Measurements from ENCODE around the gene AEBP1.

DNA sequence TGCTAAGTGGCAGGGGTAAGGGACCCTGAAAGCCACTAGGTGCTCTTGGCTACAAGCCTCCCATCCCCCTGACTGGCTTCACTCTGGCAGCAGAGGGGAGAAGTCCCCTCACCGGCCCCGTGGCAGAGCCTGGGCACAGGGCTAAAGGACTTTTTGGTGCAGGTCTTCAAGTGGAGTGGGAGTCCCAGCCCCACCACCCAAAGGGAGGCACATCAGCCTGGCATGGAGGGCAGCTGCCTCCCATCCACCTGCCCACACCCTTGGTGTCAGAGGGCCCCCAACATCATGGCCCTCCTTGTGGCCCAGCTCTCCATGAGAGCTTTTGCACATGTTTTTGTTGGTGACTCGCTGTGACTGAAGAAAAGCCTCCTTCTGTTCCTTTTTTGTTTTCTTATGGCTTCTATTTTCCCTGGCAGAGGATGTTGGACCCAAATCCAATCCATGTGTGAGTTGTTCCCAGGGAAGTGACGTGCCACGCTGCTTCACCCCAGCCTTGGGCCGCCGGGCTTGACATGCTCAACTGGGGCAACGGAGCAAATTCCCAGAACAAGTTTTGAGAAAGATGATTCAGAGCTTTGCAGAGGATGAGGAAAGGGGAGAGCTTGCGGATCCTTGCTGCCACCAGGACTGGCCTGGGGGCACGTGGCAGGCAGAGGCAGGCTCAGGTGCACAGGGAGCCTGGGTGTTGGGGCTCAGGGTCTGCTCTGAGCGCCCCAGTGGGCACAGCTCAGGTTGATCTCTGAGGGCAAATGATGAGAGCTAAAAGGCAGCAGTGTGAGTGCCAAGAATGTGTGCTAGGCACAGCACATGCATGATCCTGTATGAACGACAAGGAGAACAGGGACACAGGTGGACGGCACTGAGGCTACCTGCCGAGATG lies 1.9 kb upstream of the AEBP1 start:
- TF ChIP-seq, protein P1, sequence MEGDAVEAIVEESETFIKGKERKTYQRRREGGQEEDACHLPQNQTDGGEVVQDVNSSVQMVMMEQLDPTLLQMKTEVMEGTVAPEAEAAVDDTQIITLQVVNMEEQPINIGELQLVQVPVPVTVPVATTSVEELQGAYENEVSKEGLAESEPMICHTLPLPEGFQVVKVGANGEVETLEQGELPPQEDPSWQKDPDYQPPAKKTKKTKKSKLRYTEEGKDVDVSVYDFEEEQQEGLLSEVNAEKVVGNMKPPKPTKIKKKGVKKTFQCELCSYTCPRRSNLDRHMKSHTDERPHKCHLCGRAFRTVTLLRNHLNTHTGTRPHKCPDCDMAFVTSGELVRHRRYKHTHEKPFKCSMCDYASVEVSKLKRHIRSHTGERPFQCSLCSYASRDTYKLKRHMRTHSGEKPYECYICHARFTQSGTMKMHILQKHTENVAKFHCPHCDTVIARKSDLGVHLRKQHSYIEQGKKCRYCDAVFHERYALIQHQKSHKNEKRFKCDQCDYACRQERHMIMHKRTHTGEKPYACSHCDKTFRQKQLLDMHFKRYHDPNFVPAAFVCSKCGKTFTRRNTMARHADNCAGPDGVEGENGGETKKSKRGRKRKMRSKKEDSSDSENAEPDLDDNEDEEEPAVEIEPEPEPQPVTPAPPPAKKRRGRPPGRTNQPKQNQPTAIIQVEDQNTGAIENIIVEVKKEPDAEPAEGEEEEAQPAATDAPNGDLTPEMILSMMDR (IDR thresholded peaks at IDR 0.05): no peak
- no peak for TF ChIP-seq POLR2A (IDR thresholded peaks at IDR 0.05)
